ENCODE results near the gene CCDC83. TPM values are rescaled to one million over a fixed set of nuclear protein-coding genes. Genes with fewer than 3 reads are reported as not detected.

Gene CCDC83
- total RNA-seq, 1 donor from 2014 or later = not detected

Other genes starting within 250 kb of the CCDC83 start
- 1.8 and 2.8 TPM in 2 replicates for gene DLG2, start 228.0 kb upstream of the CCDC83 start, total RNA-seq
- gene TMEM126B, start 226.8 kb upstream of the CCDC83 start, total RNA-seq = 50.9 and 51.3 TPM in 2 replicates
- gene TMEM126A, start 207.4 kb upstream of the CCDC83 start, total RNA-seq = 45.3 and 47.2 TPM in 2 replicates
- 28.6 and 31.0 TPM in 2 replicates for gene CREBZF, start 190.3 kb upstream of the CCDC83 start, total RNA-seq
- 0.26 and 0.30 TPM in 2 replicates for gene CCDC89, start 169.2 kb upstream of the CCDC83 start, total RNA-seq
- gene SYTL2, start 44.2 kb upstream of the CCDC83 start, total RNA-seq = 35.2 and 36.9 TPM in 2 replicates
- gene PICALM, start 213.7 kb downstream of the CCDC83 start, total RNA-seq = 254 and 260 TPM in 2 replicates